ENCODE data around the gene RCL1. TPM values are rescaled to one million over a fixed set of nuclear protein-coding genes. Genes with fewer than 3 reads are reported as not detected.

RCL1 gene
- total RNA-seq, 1 experiment from 2014 or later: 34.4 TPM

- H2BK15ac ChIP-seq (ENCODE audit: low read depth, low read length): no peak overlapping the region
- WGBS (ENCODE audit: extremely low coverage, insufficient read length, low lambda C conversion rate): no CpG with 5 or more reads among the region's 2 CpGs
- no peak overlapping the region for H4K8ac ChIP-seq (replicated peaks; ENCODE audit: insufficient read length, low read depth, low read length)
- no peak overlapping the region for H2AFZ ChIP-seq (ENCODE audit: low read length)
- peaks cover 59% of the 10 kb centered on the region; the same call in 1 of the 2 replicates for H3K79me2 ChIP-seq (ENCODE audit: insufficient read depth, low read length)
- no peak overlapping the region for H3K27ac Mint-ChIP-seq
- no peak overlapping the region for H2BK20ac ChIP-seq (ENCODE audit: low read depth, low read length, poor library complexity, severe bottlenecking)
- peaks cover 14% of the 10 kb centered on the region; the same call in 1 of the 2 replicates for H3K4me1 ChIP-seq (ENCODE audit: insufficient read depth, low read length)
- no peaks in the 10 kb centered on the region for H3K27me3 Mint-ChIP-seq (ENCODE audit: low read depth)
- H2BK12ac ChIP-seq (ENCODE audit: insufficient read length, low read depth, low read length): no peak overlapping the region
- peaks cover 11% of the 10 kb centered on the region for H3K23me2 ChIP-seq (ENCODE audit: insufficient read length, low read depth, low read length, poor library complexity, severe bottlenecking)
- H4K5ac ChIP-seq (ENCODE audit: insufficient read length, low read depth, low read length): no peak overlapping the region
- no peaks in the 10 kb centered on the region for H3K27me3 ChIP-seq (ENCODE audit: insufficient read depth, low read length)
- TF ChIP-seq CTCF (conservative IDR thresholded peaks at IDR 0.05): no peak
- no peak overlapping the region for H3K18ac ChIP-seq (ENCODE audit: insufficient read length, low read depth, low read length)
- peaks cover 35 to 37% of the 10 kb centered on the region in 2 experiments for H3K4me1 Mint-ChIP-seq
- H4K20me1 ChIP-seq (ENCODE audit: control insufficient read depth, insufficient read depth, insufficient read length): no peaks in the 10 kb centered on the region
- no peak overlapping the region for H3K4me2 ChIP-seq (ENCODE audit: insufficient read depth, insufficient read length, low read length)
- no peak overlapping the region for H3K27ac ChIP-seq (ENCODE audit: insufficient read length, low read depth, low read length)
- no peaks in the 10 kb centered on the region; a peak in 1 of 5 replicates for H3K9me3 Mint-ChIP-seq
- no peak overlapping the region for H2BK5ac ChIP-seq (ENCODE audit: insufficient read length, low read length)
- no peak overlapping the region for H4K91ac ChIP-seq (ENCODE audit: insufficient read length, low read depth, low read length)
- no peak overlapping the region for H3K23ac ChIP-seq (ENCODE audit: insufficient read length, low read depth, low read length)
- H3K36me3 Mint-ChIP-seq (ENCODE audit: insufficient read depth in 1 of 3, low read depth in 3 of 3): peaks cover 4 to 5% (median 4%) of the 10 kb centered on the region in 3 experiments; a peak in 5 of 7 replicates
- no peak overlapping the region for H3T11ph ChIP-seq (ENCODE audit: low read length)
- no peak overlapping the region for H2AK5ac ChIP-seq (ENCODE audit: insufficient read length, low read length)
- no peak overlapping the region for H2BK120ac ChIP-seq (ENCODE audit: low read depth, low read length, poor library complexity, severe bottlenecking)
- H3K4ac ChIP-seq (ENCODE audit: low read depth, low read length): no peak overlapping the region
- H3K79me1 ChIP-seq (ENCODE audit: insufficient read depth, low read depth, low read length, poor library complexity, severe bottlenecking): peaks cover 4% of the 10 kb centered on the region
- H3K9me3 ChIP-seq (ENCODE audit: control insufficient read depth, low read depth, low read length): no peaks in the 10 kb centered on the region
- DNase-seq: no peak
- H3K14ac ChIP-seq (ENCODE audit: insufficient read depth, low read length): no peak overlapping the region
- H3K56ac ChIP-seq (ENCODE audit: insufficient read length, low read depth, low read length): no peak overlapping the region
- H3K9ac ChIP-seq (ENCODE audit: extremely low read depth, insufficient read length, low read length): no peak overlapping the region
- no peak overlapping the region; a peak in 1 of 5 replicates for H3K4me3 Mint-ChIP-seq
Measured at GRCh38 chr9:4796530-4796929, 3.8 kb downstream of the RCL1 start.
